Measurements from ENCODE around the gene DDX20. TPM values are rescaled to one million over a fixed set of nuclear protein-coding genes. Genes with fewer than 3 reads are reported as not detected.

DDX20 gene
- total and polyA plus RNA-seq, 2 experiments from 2014 or later, result 11.5 to 24.2 TPM

DNA sequence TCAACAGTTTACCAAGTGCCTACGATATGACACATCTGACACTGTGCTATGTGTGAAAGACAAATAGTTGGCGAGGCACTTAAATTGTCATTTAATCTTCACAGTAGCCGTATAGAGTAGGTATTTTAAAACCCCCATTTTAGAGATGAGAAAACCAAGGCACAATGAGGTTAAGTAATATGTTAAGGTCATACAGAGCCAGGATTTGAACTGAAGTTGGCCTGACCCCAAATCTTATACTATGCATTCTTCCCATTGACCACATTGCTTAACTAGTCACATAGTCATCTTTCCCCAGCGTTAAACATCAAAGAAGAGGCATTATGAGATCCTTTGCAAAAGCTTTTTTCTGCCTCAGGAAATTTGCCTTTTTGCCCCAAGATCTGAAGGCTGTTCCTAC lies 20.4 kb upstream of the DDX20 start:
- no peak overlapping the region for H3K4me3 ChIP-seq
- no peaks in the 10 kb centered on the region for H3K9me2 ChIP-seq (ENCODE audit: insufficient read depth)
- H3K9ac ChIP-seq, result no peak overlapping the region
- in situ Hi-C loops (cut with MboI), result no loop called here
- no peaks in the 10 kb centered on the region for H3F3A ChIP-seq (ENCODE audit: insufficient read depth)
- H3K9me3 ChIP-seq (ENCODE audit: low read depth), result no peaks in the 10 kb centered on the region
- H4K20me1 ChIP-seq (ENCODE audit: insufficient read depth), result no peaks in the 10 kb centered on the region
- no peaks in the 10 kb centered on the region for H3K27me3 ChIP-seq (replicated peaks; ENCODE audit: insufficient read depth)
- H3K36me3 ChIP-seq (ENCODE audit: low read depth), result no peaks in the 10 kb centered on the region
- 91 to 92% methylated on average over 4 of the region's 4 CpGs for WGBS, 2 experiments (ENCODE audit: low coverage in 1 of 2, low lambda C conversion rate in 2 of 2, missing lambda C conversion rate in 2 of 2)
- H3K79me2 ChIP-seq (ENCODE audit: insufficient read depth), result no peaks in the 10 kb centered on the region
- no peak for DNase-seq
- H2AFZ ChIP-seq, result no peak overlapping the region
- H3K4me2 ChIP-seq (ENCODE audit: unreplicated experiment), result no peak overlapping the region
- H3K4me1 ChIP-seq (ENCODE audit: insufficient read depth), result peaks cover 16% of the 10 kb centered on the region
- H3K27ac ChIP-seq, result no peak overlapping the region
- TF ChIP-seq EZH2phosphoT487 (IDR thresholded peaks at IDR 0.05; ENCODE audit: insufficient read depth, low read depth), result no peak
- no peak for TF ChIP-seq EZH2 (IDR thresholded peaks at IDR 0.05; ENCODE audit: insufficient read depth, poor library complexity, severe bottlenecking)

DNA sequence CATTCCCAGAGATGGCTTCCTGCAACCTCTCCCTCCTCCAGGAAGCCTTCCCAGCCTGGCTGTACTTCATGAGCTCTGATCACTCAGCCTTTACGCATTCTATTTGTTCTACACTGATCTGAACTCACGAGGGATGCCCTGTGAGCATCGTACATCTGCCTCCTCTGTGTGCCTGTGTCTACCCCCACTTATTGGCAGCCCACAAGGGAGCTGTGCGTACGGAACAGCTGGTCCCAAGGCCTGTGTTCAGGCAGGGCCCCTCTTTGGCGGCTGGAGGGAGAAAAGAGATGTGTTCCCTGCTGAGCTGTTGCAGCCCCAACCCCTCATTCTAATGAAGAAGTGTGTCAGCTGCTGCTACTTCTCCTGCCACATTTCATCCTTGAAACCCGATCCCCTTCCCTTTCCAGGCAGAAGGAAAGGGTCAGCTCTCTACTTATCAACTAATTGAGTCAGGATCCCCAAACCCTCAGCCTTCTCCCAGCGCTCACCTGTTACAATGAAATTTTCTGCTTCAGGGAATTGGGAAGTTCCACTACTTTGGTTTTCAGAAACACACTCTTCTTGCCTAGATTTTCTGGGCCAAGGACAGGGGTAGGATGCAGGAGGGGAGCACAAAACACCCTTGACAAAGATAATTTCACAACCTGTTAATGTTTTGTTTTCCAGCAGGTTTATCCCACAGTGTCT lies 19.7 kb upstream of the DDX20 start:
- no peaks in the 10 kb centered on the region for H3K79me2 ChIP-seq (ENCODE audit: insufficient read depth)
- 89 to 90% methylated on average over 8 of the region's 8 CpGs for WGBS, 2 experiments (ENCODE audit: low coverage in 1 of 2, low lambda C conversion rate in 2 of 2, missing lambda C conversion rate in 2 of 2)
- H3K4me1 ChIP-seq (ENCODE audit: insufficient read depth), result peaks cover 16% of the 10 kb centered on the region
- H3K4me2 ChIP-seq (ENCODE audit: unreplicated experiment), result no peak overlapping the region
- no peak overlapping the region for H3K4me3 ChIP-seq
- no peak for TF ChIP-seq EZH2phosphoT487 (IDR thresholded peaks at IDR 0.05; ENCODE audit: insufficient read depth, low read depth)
- TF ChIP-seq EZH2 (IDR thresholded peaks at IDR 0.05; ENCODE audit: insufficient read depth, poor library complexity, severe bottlenecking), result no peak
- H3K27me3 ChIP-seq (replicated peaks; ENCODE audit: insufficient read depth), result no peaks in the 10 kb centered on the region
- in situ Hi-C loops (cut with MboI), result no loop called here
- H3K27ac ChIP-seq, result no peak overlapping the region
- H3K9me3 ChIP-seq (ENCODE audit: low read depth), result no peaks in the 10 kb centered on the region
- H3K9me2 ChIP-seq (ENCODE audit: insufficient read depth), result no peaks in the 10 kb centered on the region
- no peak overlapping the region for H3K9ac ChIP-seq
- no peaks in the 10 kb centered on the region for H4K20me1 ChIP-seq (ENCODE audit: insufficient read depth)
- H3F3A ChIP-seq (ENCODE audit: insufficient read depth), result no peaks in the 10 kb centered on the region
- DNase-seq, result no peak
- no peaks in the 10 kb centered on the region for H3K36me3 ChIP-seq (ENCODE audit: low read depth)
- H2AFZ ChIP-seq, result no peak overlapping the region

DNA sequence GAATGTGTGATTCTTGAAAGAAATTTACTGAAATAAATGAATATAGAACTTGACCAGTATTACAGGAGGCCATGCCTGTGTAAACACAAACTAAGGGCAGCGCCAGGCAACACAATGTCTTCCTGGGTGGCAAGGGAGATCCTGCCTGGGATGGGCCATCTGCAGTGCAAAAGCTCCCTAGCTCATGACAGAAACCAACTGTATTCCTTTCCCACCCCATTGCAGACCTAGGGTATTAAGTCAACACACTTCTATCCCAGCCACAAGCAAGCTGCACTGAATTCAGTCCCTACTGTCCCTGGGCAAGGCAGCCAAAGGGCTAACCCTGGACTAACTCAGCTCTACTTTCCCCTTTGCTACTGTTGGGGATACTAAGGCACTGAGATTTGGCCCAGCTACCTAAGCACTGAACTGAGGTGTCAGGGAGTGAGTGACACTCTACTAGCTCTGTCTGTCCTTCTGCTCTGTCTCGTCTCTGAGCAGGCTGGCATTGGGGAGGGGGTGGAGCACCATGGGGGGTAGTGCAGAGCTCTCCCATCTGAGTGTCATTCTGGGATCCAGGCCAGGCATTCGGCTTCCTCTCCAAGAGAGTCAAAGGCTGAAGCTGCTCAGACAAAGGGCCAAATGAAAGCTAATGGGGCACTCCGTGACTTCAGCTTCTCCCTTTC lies 19.0 kb upstream of the DDX20 start:
- Histone ChIP-seq H3K4me2 (ENCODE audit: unreplicated experiment) (no peak overlapping the region), H3K36me3 (ENCODE audit: low read depth) (no peaks in the 10 kb centered on the region), H3K4me3 (no peak overlapping the region), H3K9me2 (ENCODE audit: insufficient read depth) (no peaks in the 10 kb centered on the region), H2AFZ (no peak overlapping the region), H3K79me2 (ENCODE audit: insufficient read depth) (no peaks in the 10 kb centered on the region), H3K4me1 (ENCODE audit: insufficient read depth) (peaks cover 16% of the 10 kb centered on the region), H3K27ac (no peak overlapping the region), H3K9ac (no peak overlapping the region), H3K27me3 (replicated peaks; ENCODE audit: insufficient read depth) (no peaks in the 10 kb centered on the region), H3K9me3 (ENCODE audit: low read depth) (no peaks in the 10 kb centered on the region), H3F3A (ENCODE audit: insufficient read depth) (no peaks in the 10 kb centered on the region), H4K20me1 (ENCODE audit: insufficient read depth) (no peaks in the 10 kb centered on the region)
- TF ChIP-seq EZH2 (IDR thresholded peaks at IDR 0.05; ENCODE audit: insufficient read depth, poor library complexity, severe bottlenecking) (no peak), EZH2phosphoT487 (IDR thresholded peaks at IDR 0.05; ENCODE audit: insufficient read depth, low read depth) (no peak)
- in situ Hi-C loops (cut with MboI), result no loop called here
- DNase-seq, result no peak
- 85 to 90% methylated on average over 4 of the region's 4 CpGs for WGBS, 2 experiments (ENCODE audit: low coverage in 1 of 2, low lambda C conversion rate in 2 of 2, missing lambda C conversion rate in 2 of 2)

DNA sequence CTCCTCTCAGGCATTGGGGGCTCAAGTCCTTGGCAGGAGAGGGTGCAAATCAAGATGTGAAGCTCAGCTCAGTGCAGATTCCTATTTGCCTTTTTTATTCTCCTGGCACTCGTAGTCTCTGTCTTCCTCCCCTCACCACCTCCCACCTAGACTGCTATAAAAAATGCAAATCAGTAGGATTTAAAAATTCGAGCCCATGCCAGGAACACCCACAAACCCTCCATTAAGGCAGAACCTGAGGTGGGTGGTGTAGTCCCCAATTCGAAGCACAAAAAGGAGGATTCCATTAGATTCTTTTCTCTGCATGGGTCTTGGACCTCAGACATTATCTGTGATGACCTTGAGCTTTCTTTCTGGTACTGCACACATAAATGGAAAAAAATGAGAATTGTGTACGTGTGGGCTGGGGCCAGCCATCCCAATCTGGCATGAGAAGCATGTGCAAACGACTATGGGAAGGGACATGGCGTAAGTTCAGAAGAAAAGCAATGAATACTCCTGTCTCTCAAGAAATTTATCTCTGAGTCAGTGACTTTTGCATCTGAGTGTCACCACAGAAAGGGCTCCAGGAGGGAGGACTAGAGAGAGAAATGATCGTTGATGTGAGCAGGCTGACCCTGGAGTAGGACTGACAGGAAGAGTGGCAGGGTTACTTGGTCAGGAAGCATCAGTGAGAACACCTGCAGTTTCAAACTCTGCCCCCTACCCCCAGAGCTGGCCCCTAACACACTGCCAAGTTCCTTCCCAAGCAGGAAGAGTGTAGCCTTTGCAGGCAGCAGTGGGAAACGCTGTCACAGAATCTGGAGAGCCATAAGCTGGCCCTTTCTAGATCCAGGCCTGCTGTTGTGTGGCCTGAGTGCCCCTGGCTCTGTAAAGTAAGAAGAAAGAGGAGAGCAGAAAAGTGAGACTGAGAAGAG lies 18.2 kb upstream of the DDX20 start:
- no peaks in the 10 kb centered on the region for H3K36me3 ChIP-seq (ENCODE audit: low read depth)
- no peaks in the 10 kb centered on the region for H3K27me3 ChIP-seq (replicated peaks; ENCODE audit: insufficient read depth)
- peak overlapping the region; percentile 84 for H3K4me3 ChIP-seq
- no peak for DNase-seq
- no peaks in the 10 kb centered on the region for H3F3A ChIP-seq (ENCODE audit: insufficient read depth)
- H3K4me1 ChIP-seq (ENCODE audit: insufficient read depth), result peaks cover 16% of the 10 kb centered on the region
- H4K20me1 ChIP-seq (ENCODE audit: insufficient read depth), result no peaks in the 10 kb centered on the region
- H3K9ac ChIP-seq, result peak overlapping the region; percentile 76
- no peaks in the 10 kb centered on the region for H3K79me2 ChIP-seq (ENCODE audit: insufficient read depth)
- H3K9me2 ChIP-seq (ENCODE audit: insufficient read depth), result no peaks in the 10 kb centered on the region
- no peaks in the 10 kb centered on the region for H3K9me3 ChIP-seq (ENCODE audit: low read depth)
- in situ Hi-C loops (cut with MboI), result no loop called here
- H2AFZ ChIP-seq, result no peak overlapping the region
- peak overlapping the region; percentile 86 for H3K4me2 ChIP-seq (ENCODE audit: unreplicated experiment)
- WGBS, 2 experiments (ENCODE audit: low coverage in 1 of 2, low lambda C conversion rate in 2 of 2, missing lambda C conversion rate in 2 of 2), result 81 to 83% methylated on average over 8 of the region's 8 CpGs
- no peak overlapping the region for H3K27ac ChIP-seq
- TF ChIP-seq EZH2phosphoT487 (IDR thresholded peaks at IDR 0.05; ENCODE audit: insufficient read depth, low read depth), result no peak
